Measurements from ENCODE around the gene ERC1.

Gene ERC1

GRCh38 chr12:1360441-1361210 is 369.6 kb downstream of the ERC1 start:
- no peaks in the 10 kb centered on the region for H3K36me3 ChIP-seq (ENCODE audit: control insufficient read depth, insufficient read depth, low read length)
- no peak overlapping the region for H3K9ac ChIP-seq (ENCODE audit: low read length)
- no peak overlapping the region for H3K27ac ChIP-seq (ENCODE audit: low read depth, low read length)
- H3K4me1 ChIP-seq (ENCODE audit: control insufficient read depth, insufficient read depth, low read length), result no peaks in the 10 kb centered on the region
- H3K27me3 ChIP-seq (ENCODE audit: control insufficient read depth, insufficient read depth, low read length), result no peaks in the 10 kb centered on the region
- no peak overlapping the region for H3K4me3 ChIP-seq (ENCODE audit: low read length)

- H3K4me1 ChIP-seq (ENCODE audit: control insufficient read depth, insufficient read depth, low read length), result no peaks in the 10 kb centered on the region
- H3K36me3 ChIP-seq (ENCODE audit: control insufficient read depth, insufficient read depth, low read length), result no peaks in the 10 kb centered on the region
- no peak overlapping the region for H3K27ac ChIP-seq (ENCODE audit: low read depth, low read length)
- H3K27me3 ChIP-seq (ENCODE audit: control insufficient read depth, insufficient read depth, low read length), result no peaks in the 10 kb centered on the region
- no peak overlapping the region for H3K9ac ChIP-seq (ENCODE audit: low read length)
- H3K4me3 ChIP-seq (ENCODE audit: low read length), result no peak overlapping the region
Measured at GRCh38 chr12:1362143-1362662, 371.2 kb downstream of the ERC1 start.

- Histone ChIP-seq H3K4me1 (ENCODE audit: control insufficient read depth, insufficient read depth, low read length) (no peaks in the 10 kb centered on the region), H3K27ac (ENCODE audit: low read depth, low read length) (no peak overlapping the region), H3K36me3 (ENCODE audit: control insufficient read depth, insufficient read depth, low read length) (no peaks in the 10 kb centered on the region), H3K27me3 (ENCODE audit: control insufficient read depth, insufficient read depth, low read length) (no peaks in the 10 kb centered on the region), H3K4me3 (ENCODE audit: low read length) (no peak overlapping the region), H3K9ac (ENCODE audit: low read length) (no peak overlapping the region)
Measured at GRCh38 chr12:1365703-1366102, 374.7 kb downstream of the ERC1 start.

GRCh38 chr12:1367331-1368291 is 376.6 kb downstream of the ERC1 start:
- no peaks in the 10 kb centered on the region for H3K4me1 ChIP-seq (ENCODE audit: control insufficient read depth, insufficient read depth, low read length)
- no peak overlapping the region for H3K27ac ChIP-seq (ENCODE audit: low read depth, low read length)

GRCh38 chr12:1369460-1369859 is 378.4 kb downstream of the ERC1 start:
- Histone ChIP-seq H3K4me1 (ENCODE audit: control insufficient read depth, insufficient read depth, low read length) (no peaks in the 10 kb centered on the region), H3K36me3 (ENCODE audit: control insufficient read depth, insufficient read depth, low read length) (no peaks in the 10 kb centered on the region), H3K4me3 (ENCODE audit: low read length) (no peak overlapping the region), H3K9ac (ENCODE audit: low read length) (no peak overlapping the region), H3K27me3 (ENCODE audit: control insufficient read depth, insufficient read depth, low read length) (no peaks in the 10 kb centered on the region), H3K27ac (ENCODE audit: low read depth, low read length) (no peak overlapping the region)

More at GRCh38 chr12:1367331-1368291, 376.6 kb downstream of the ERC1 start:
- no peaks in the 10 kb centered on the region for H3K27me3 ChIP-seq (ENCODE audit: control insufficient read depth, insufficient read depth, low read length)
- no peak overlapping the region for H3K4me3 ChIP-seq (ENCODE audit: low read length)
- no peaks in the 10 kb centered on the region for H3K36me3 ChIP-seq (ENCODE audit: control insufficient read depth, insufficient read depth, low read length)
- H3K9ac ChIP-seq (ENCODE audit: low read length), result no peak overlapping the region

GRCh38 chr12:1369938-1370500 is 379.0 kb downstream of the ERC1 start:
- Histone ChIP-seq H3K4me3 (ENCODE audit: low read length) (no peak overlapping the region), H3K27me3 (ENCODE audit: control insufficient read depth, insufficient read depth, low read length) (no peaks in the 10 kb centered on the region), H3K36me3 (ENCODE audit: control insufficient read depth, insufficient read depth, low read length) (no peaks in the 10 kb centered on the region), H3K27ac (ENCODE audit: low read depth, low read length) (no peak overlapping the region), H3K9ac (ENCODE audit: low read length) (no peak overlapping the region), H3K4me1 (ENCODE audit: control insufficient read depth, insufficient read depth, low read length) (no peaks in the 10 kb centered on the region)

- H3K27ac ChIP-seq (ENCODE audit: low read depth, low read length), result no peak overlapping the region
- no peaks in the 10 kb centered on the region for H3K4me1 ChIP-seq (ENCODE audit: control insufficient read depth, insufficient read depth, low read length)
- H3K27me3 ChIP-seq (ENCODE audit: control insufficient read depth, insufficient read depth, low read length), result no peaks in the 10 kb centered on the region
- H3K9ac ChIP-seq (ENCODE audit: low read length), result no peak overlapping the region
- no peaks in the 10 kb centered on the region for H3K36me3 ChIP-seq (ENCODE audit: control insufficient read depth, insufficient read depth, low read length)
- H3K4me3 ChIP-seq (ENCODE audit: low read length), result no peak overlapping the region
Measured at GRCh38 chr12:1373901-1374735, 383.1 kb downstream of the ERC1 start.

- Histone ChIP-seq H3K27ac (ENCODE audit: low read depth, low read length) (no peak overlapping the region), H3K9ac (ENCODE audit: low read length) (no peak overlapping the region), H3K4me1 (ENCODE audit: control insufficient read depth, insufficient read depth, low read length) (no peaks in the 10 kb centered on the region), H3K36me3 (ENCODE audit: control insufficient read depth, insufficient read depth, low read length) (no peaks in the 10 kb centered on the region), H3K27me3 (ENCODE audit: control insufficient read depth, insufficient read depth, low read length) (no peaks in the 10 kb centered on the region), H3K4me3 (ENCODE audit: low read length) (no peak overlapping the region)
Measured at GRCh38 chr12:1375323-1375722, 384.3 kb downstream of the ERC1 start.

GRCh38 chr12:1377117-1377516 is 386.1 kb downstream of the ERC1 start:
- Histone ChIP-seq H3K27me3 (ENCODE audit: control insufficient read depth, insufficient read depth, low read length) (no peaks in the 10 kb centered on the region), H3K4me3 (ENCODE audit: low read length) (no peak overlapping the region), H3K27ac (ENCODE audit: low read depth, low read length) (no peak overlapping the region), H3K9ac (ENCODE audit: low read length) (no peak overlapping the region), H3K36me3 (ENCODE audit: control insufficient read depth, insufficient read depth, low read length) (no peaks in the 10 kb centered on the region), H3K4me1 (ENCODE audit: control insufficient read depth, insufficient read depth, low read length) (no peaks in the 10 kb centered on the region)

- no peak overlapping the region for H3K4me3 ChIP-seq (ENCODE audit: low read length)
- H3K4me1 ChIP-seq (ENCODE audit: control insufficient read depth, insufficient read depth, low read length), result no peaks in the 10 kb centered on the region
- H3K27ac ChIP-seq (ENCODE audit: low read depth, low read length), result no peak overlapping the region
- no peaks in the 10 kb centered on the region for H3K36me3 ChIP-seq (ENCODE audit: control insufficient read depth, insufficient read depth, low read length)
- H3K9ac ChIP-seq (ENCODE audit: low read length), result no peak overlapping the region
- no peaks in the 10 kb centered on the region for H3K27me3 ChIP-seq (ENCODE audit: control insufficient read depth, insufficient read depth, low read length)
Measured at GRCh38 chr12:1377681-1378080, 386.7 kb downstream of the ERC1 start.

GRCh38 chr12:1380171-1380851 is 389.3 kb downstream of the ERC1 start:
- Histone ChIP-seq H3K36me3 (ENCODE audit: control insufficient read depth, insufficient read depth, low read length) (no peaks in the 10 kb centered on the region), H3K4me3 (ENCODE audit: low read length) (no peak overlapping the region), H3K9ac (ENCODE audit: low read length) (no peak overlapping the region), H3K27ac (ENCODE audit: low read depth, low read length) (no peak overlapping the region), H3K27me3 (ENCODE audit: control insufficient read depth, insufficient read depth, low read length) (no peaks in the 10 kb centered on the region), H3K4me1 (ENCODE audit: control insufficient read depth, insufficient read depth, low read length) (no peaks in the 10 kb centered on the region)
